HUES48 (cell line): ENCODE measurements around the gene TNFRSF18.
A peak's percentile ranks its signal among the peaks of the same experiment; 100 is the strongest.

ENCODE experiments used
- H3K27ac ChIP-seq: one replicate; pipeline ENCODE4 v1.7.0; 2013; ENCODE audit warnings: low read depth, low read length, inconsistent platforms
- H3K27me3 ChIP-seq: 2 replicates; pipeline ENCODE4 v1.6.1; 2013; ENCODE audit warnings: mild to moderate bottlenecking, low read length; ENCODE audit not compliant: control insufficient read depth, insufficient read depth
- H3K36me3 ChIP-seq: 2 replicates; pipeline ENCODE4 v1.6.1; 2013; ENCODE audit warnings: low read length; ENCODE audit not compliant: control insufficient read depth, insufficient read depth
- H3K4me1 ChIP-seq: 2 replicates; pipeline ENCODE4 v1.6.1; 2013; ENCODE audit warnings: mild to moderate bottlenecking, low read length; ENCODE audit not compliant: control insufficient read depth, insufficient read depth
- H3K4me3 ChIP-seq: 2 replicates; pipeline ENCODE4 v1.5.1; 2013; ENCODE audit warnings: mild to moderate bottlenecking, low read depth, low read length
- H3K9ac ChIP-seq: 2 replicates; pipeline ENCODE4 v1.6.1; 2013; ENCODE audit warnings: mild to moderate bottlenecking, low read depth, low read length, moderate library complexity
- H3K9me3 ChIP-seq: 2 replicates; pipeline ENCODE4 v1.6.1; 2013; ENCODE audit warnings: low read length; ENCODE audit not compliant: control insufficient read depth, insufficient read depth

Gene TNFRSF18

DNA sequence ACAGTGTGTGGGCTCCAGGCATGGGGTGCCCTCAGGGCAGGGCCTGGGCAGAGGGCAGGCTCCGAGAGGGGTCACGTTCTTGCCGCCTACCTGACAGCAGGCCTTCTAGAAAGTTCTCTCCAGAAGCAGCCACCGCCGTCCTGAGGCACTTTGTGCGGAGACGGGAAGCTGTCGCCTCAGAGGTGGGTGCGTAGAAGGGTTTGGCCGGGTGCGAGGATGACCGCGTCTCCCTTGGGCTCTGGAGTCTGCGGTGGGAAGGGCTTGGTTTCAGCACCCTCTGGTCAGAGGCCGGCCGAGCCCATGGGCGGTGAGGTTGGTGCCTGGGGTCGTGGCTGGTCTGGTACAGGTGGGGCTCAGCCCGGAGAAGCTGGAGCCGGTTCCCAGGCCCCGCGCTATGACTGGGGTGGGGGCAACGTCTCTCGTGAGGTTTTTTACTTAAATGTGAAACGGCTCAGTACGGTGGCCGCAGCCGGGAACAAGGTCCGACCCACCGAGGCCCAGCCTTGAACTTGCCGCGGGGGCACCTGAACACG is 42.8 kb downstream of the TNFRSF18 start:
- H3K4me1 ChIP-seq, result peaks cover 7% of the 10 kb centered on the region; the same call in 1 of the 2 replicates
- no peak overlapping the region for H3K27ac ChIP-seq
- no peaks in the 10 kb centered on the region for H3K27me3 ChIP-seq
- H3K36me3 ChIP-seq, result no peaks in the 10 kb centered on the region
- H3K4me3 ChIP-seq, result no peak overlapping the region
- H3K9me3 ChIP-seq, result no peaks in the 10 kb centered on the region
- H3K9ac ChIP-seq, result no peak overlapping the region

DNA sequence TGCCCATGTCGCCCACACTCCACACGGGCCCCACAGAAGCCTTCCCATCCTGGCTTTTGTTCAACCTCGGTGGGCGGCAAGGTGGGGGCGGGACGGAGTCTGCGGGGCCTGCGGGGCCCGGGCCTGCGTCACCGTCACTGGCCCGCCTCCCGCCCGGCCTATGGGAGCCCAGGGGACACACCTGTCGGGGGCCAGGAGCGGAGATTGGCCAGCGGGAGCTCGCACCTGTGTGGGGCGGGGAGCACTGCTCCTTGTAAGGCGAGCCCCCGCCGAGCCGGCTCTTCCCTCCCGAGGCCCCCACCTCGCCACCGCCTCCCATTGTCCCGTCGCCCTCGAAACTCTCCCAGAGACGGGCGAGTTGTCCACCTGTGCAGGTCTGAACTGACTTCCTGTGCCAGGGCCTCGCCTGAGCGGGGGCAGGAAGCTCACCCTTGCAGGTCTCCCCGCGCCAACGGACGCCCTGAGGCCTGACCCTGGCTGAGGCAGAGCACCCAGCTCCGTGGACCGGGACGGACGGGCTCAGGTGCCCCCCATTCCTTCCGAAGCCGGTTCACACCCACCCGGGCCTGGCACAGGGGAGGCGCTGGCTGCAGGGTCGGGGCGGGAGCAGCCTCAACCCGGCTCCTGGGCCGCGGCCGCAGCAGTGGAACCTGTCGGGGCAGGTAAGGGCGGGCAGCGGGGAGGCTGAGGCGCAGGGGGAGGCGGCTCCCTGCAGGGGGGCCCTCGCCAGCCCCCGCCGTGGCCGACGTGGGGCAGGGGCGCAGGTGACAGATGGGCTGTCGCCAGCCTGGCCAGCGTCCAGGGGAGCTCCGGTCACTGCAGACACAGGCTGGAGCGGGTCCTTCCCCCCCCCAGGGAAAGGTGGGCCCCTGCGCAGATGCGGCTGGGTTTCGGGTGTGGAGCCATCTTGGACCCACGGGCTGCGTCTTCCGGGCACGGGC is 43.5 kb downstream of the TNFRSF18 start:
- H3K27me3 ChIP-seq, result no peaks in the 10 kb centered on the region
- H3K36me3 ChIP-seq, result no peaks in the 10 kb centered on the region
- no peak overlapping the region for H3K4me3 ChIP-seq

DNA sequence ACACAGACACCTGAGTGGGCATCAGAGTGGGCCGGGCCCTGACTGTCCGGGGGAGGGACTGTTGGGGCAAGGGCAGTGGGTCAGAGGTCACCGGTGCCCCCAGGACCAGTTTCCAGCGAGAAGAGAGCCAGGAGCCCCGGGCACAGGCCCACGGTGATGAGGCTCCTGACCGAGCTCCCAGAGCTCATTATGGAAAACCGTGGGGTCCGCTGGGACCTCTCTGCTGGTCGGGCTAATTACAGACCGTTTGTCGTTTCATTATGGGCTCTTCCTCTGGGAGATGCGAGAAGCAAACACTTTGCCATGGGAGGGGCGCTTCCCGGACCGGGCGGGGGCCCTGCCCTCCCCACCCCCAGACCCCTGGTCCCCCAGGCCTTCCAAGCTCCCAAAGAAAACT is 44.7 kb downstream of the TNFRSF18 start:
- Histone ChIP-seq H3K4me1 (peaks cover 10% of the 10 kb centered on the region; the same call in 1 of the 2 replicates), H3K9me3 (no peaks in the 10 kb centered on the region), H3K36me3 (no peaks in the 10 kb centered on the region), H3K9ac (no peak overlapping the region), H3K27me3 (no peaks in the 10 kb centered on the region), H3K27ac (no peak overlapping the region), H3K4me3 (no peak overlapping the region)

More for the DNA sequence above, 43.5 kb downstream of the TNFRSF18 start:
- H3K9ac ChIP-seq, result no peak overlapping the region
- H3K27ac ChIP-seq, result no peak overlapping the region
- no peaks in the 10 kb centered on the region for H3K9me3 ChIP-seq
- peaks cover 10% of the 10 kb centered on the region; the same call in 1 of the 2 replicates for H3K4me1 ChIP-seq

- H3K27me3 ChIP-seq, result no peaks in the 10 kb centered on the region
- H3K4me1 ChIP-seq, result peaks cover 10% of the 10 kb centered on the region; the same call in 1 of the 2 replicates
- H3K9ac ChIP-seq, result no peak overlapping the region
- H3K4me3 ChIP-seq, result no peak overlapping the region
- no peak overlapping the region for H3K27ac ChIP-seq
- H3K9me3 ChIP-seq, result no peaks in the 10 kb centered on the region
- no peaks in the 10 kb centered on the region for H3K36me3 ChIP-seq
Measured at GRCh38 chr1:1161078-1161682, 45.2 kb downstream of the TNFRSF18 start.

DNA sequence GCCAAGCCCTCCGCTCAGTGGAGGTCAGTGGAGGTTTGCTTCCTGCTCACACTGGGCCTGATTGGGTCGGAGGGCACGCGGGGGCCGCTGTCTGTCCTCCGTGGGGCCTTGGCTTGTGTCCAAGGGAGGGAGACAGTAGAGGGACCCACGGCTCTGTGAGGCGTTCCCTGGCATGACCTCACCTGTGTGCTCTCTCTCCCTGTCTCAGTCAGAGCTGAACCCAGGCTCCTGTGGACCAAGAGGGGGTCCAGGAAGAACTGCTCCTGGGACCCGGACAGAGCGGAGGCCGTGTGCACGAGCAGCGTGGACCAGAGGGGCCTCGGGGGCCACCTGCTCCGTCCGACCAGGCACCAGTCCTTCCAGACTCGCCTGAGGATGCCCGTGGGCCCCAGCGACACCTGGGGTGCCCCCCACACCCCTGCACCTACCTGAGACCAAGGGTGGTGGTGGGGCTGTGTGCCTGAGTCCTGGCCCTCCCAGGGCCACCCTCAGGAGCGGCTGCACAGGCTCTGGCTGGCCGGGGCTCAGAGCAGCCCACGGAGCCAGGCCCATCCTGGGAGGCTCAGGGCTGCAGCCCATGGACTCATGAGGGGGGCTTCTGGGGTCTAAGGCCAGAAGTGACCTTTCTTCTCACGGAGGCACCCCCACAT is 46.0 kb downstream of the TNFRSF18 start:
- Histone ChIP-seq H3K4me3 (no peak overlapping the region), H3K27ac (no peak overlapping the region), H3K36me3 (no peaks in the 10 kb centered on the region), H3K9me3 (no peaks in the 10 kb centered on the region), H3K27me3 (no peaks in the 10 kb centered on the region), H3K4me1 (peaks cover 10% of the 10 kb centered on the region; the same call in 1 of the 2 replicates), H3K9ac (no peak overlapping the region)

DNA sequence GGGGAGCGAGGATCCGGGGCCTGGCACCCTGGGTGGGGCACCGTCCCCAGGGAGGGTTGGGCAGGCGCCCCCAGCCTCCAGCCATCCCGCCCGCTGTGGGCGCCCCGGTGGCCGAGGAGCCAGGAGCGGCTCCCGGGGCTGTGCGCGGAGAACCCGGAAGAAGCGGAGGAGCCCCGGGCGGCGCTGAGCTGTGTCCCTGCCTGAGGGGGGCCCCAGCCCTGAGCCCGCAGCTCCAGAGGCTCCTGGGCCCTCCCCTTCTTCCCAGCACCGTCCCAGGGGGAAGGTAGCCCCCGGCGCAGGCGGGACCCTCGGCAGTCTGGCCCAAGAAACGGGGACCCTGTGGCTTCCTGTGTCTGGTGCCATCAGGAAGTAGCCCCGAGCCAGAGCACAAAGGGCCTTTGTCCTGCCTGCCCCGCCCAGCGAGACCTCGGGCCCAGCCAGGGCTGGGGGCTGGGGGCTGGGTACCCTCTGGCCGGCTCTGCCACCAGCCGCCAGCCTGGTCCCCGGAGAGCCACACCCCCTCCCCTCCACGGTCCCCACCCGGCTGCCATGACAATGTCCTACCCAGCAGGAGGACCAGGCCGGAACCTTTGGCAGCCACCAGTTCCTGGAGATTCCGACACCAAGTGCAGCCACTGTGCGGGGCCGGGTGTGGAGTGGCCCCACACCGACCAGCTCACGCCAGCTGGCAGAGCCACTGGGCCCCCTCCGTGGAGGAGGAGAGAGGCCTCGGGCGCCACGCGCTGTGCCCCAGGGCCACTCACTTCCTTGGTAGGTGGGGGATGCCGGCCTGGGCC is 48.3 kb downstream of the TNFRSF18 start:
- Histone ChIP-seq H3K27me3 (no peaks in the 10 kb centered on the region; the same call in 1 of the 2 replicates), H3K4me3 (peak overlapping the region; percentile 59), H3K4me1 (peaks cover 3% of the 10 kb centered on the region; the same call in 1 of the 2 replicates), H3K27ac (peak overlapping the region; percentile 78), H3K9me3 (no peaks in the 10 kb centered on the region), H3K36me3 (no peaks in the 10 kb centered on the region), H3K9ac (peak overlapping the region; percentile 51)

- Histone ChIP-seq H3K27me3 (no peaks in the 10 kb centered on the region; the same call in 1 of the 2 replicates), H3K27ac (peak overlapping the region; percentile 78), H3K9me3 (0 out of 2 replicates have a peak, but pooled peaks cover 4% of the 10 kb centered on the region), H3K4me1 (peaks cover 3% of the 10 kb centered on the region; the same call in 1 of the 2 replicates), H3K9ac (peak overlapping the region; percentile 51), H3K36me3 (no peaks in the 10 kb centered on the region), H3K4me3 (peak overlapping the region; percentile 59)
Measured at GRCh38 chr1:1157426-1157913, 48.9 kb downstream of the TNFRSF18 start.

DNA sequence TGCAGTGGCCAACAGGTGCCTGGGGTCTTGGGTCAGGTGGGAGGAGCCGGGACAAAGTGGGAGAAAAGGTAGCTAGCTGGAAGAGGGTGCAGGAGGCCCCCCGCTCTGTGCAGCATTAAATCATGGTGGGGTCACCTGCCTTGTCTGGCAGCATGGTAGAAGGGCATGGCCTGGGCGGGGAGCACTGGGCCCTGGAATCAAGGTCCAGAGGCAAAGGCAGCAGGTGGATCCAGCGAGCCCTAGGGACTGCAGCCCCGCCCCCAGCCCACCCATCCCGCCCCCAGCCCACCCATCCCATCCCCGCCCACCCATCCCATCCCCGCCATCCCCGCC is 49.4 kb downstream of the TNFRSF18 start:
- Histone ChIP-seq H3K27ac (no peak overlapping the region), H3K36me3 (no peaks in the 10 kb centered on the region), H3K4me1 (peaks cover 3% of the 10 kb centered on the region; the same call in 1 of the 2 replicates), H3K9ac (no peak overlapping the region), H3K27me3 (no peaks in the 10 kb centered on the region; the same call in 1 of the 2 replicates), H3K4me3 (no peak overlapping the region), H3K9me3 (0 out of 2 replicates have a peak, but pooled peaks cover 4% of the 10 kb centered on the region)

DNA sequence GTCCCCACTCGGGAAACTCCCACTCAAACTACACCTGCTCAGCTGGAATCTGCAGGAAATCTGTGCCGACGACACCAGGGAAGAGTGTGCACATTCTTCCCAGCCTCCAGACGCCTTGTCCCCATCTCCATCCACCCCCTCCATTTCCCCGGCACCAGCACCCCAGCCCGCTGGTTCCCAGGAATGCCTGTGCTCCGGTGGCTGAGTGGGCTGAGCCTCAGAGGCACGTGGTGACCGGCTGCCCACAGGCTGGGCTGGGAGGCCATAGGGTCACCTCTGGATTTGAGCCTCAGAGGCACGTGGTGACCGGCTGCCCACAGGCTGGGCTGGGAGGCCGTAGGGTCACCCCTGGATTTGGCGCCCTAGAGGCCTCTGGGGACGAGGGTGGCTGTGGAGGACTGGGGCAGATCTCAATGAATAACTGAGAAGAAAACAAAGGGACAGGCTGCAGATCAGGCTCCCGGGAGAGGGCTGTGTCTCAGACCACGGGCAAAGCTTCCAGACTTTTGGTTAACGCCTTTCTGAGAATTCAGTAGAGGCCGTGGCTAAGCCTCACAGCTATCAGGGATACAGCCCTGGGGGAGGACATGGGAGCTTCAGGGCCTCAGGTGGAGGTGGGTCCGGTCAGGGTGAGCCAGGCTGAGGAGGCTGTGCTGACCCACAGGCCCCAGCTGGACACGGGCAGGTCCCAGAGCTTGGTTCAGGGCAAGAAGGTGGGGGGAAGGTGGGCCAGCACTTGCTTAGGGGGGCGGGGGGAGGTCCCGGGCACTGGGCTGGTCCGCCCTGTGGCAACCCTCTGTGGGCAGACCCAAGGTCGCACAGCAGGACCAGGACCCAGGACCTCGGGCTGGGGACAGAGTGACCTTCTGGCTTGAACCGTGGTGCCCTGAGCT is 50.0 kb downstream of the TNFRSF18 start:
- no peak overlapping the region for H3K27ac ChIP-seq
- H3K9me3 ChIP-seq, result 0 out of 2 replicates have a peak, but pooled peaks cover 4% of the 10 kb centered on the region
- no peaks in the 10 kb centered on the region for H3K36me3 ChIP-seq
- no peaks in the 10 kb centered on the region; the same call in 1 of the 2 replicates for H3K27me3 ChIP-seq
- H3K9ac ChIP-seq, result no peak overlapping the region
- peaks cover 3% of the 10 kb centered on the region; the same call in 1 of the 2 replicates for H3K4me1 ChIP-seq
- H3K4me3 ChIP-seq, result no peak overlapping the region
